Peyer's patch (tissue), 4 donors: Measurements from ENCODE around the gene PSAP. TPM values are rescaled to one million over a fixed set of nuclear protein-coding genes. Genes with fewer than 3 reads are reported as not detected.
"Not testable (repeated sequence)": the region's sequence is repeated elsewhere in the genome, so short reads cannot be mapped to it uniquely, and the experiment has no call there.

ENCODE experiments used
- DNase-seq, 3 donors: peaks; one replicate each; pipeline ENCODE4 v3.0.0-alpha.2; 2017 to 2019
- H3K27ac ChIP-seq, 4 donors: fragments of 200-600 bp; sonication (generic); one replicate each; pipeline ENCODE4 v1.5.1; 2016 to 2019
- H3K27me3 ChIP-seq, 2 donors: fragments of 200-600 bp; sonication (generic); one replicate each; pipeline ENCODE4 v1.5.1; 2019
- H3K36me3 ChIP-seq, 3 donors: fragments of 200-600 bp; sonication (generic); one replicate each; pipeline ENCODE4 v1.5.1; 2016 to 2019
- H3K4me1 ChIP-seq, 4 donors: fragments of 200-600 bp; sonication (generic); one replicate each; pipeline ENCODE4 v1.5.1; 2016 to 2019
- H3K4me3 ChIP-seq, 4 donors: fragments of 200-600 bp; sonication (generic); 1 replicate in 3 of 4; 2 replicates in 1 of 4; pipeline ENCODE4 v1.5.1; 2016 to 2019; ENCODE audit warnings: mild to moderate bottlenecking in 1 of 4
- H3K9me3 ChIP-seq, 4 donors: fragments of 200-600 bp; sonication (generic); one replicate each; pipeline ENCODE4 v1.5.1; 2016 to 2019; ENCODE audit warnings: mild to moderate bottlenecking in 1 of 4
- POLR2A ChIP-seq, 2 donors: fragments of 450-650 bp; IDR thresholded peaks; one replicate each; pipeline ENCODE4 v1.5.1; 2017; ENCODE audit warnings: antibody characterized with exemption in 2 of 2, mild to moderate bottlenecking in 2 of 2, moderate library complexity in 2 of 2
- total RNA-seq, 4 donors: library from RNA; depleted of rRNA; stranded (reverse); fragments of >200 nt; gene quantifications; one replicate each; pipeline ENCODE4 v1.1.0, GENCODE V29; 2016
- TF ChIP-seq, protein P1 (sequence below), 6 experiments: fragments of 450-650 bp in 4 of 6; fragments of 200-600 bp in 2 of 6; sonication (generic) in 1 of 6; IDR thresholded peaks; one replicate each; pipeline ENCODE4 v1.5.1; 2017 to 2019; ENCODE audit warnings: antibody characterized with exemption in 6 of 6, mild to moderate bottlenecking in 3 of 6, moderate library complexity in 1 of 6

Gene PSAP
- total RNA-seq, 4 donors from 2014 or later: 193 to 647 (median 491) TPM

DNA sequence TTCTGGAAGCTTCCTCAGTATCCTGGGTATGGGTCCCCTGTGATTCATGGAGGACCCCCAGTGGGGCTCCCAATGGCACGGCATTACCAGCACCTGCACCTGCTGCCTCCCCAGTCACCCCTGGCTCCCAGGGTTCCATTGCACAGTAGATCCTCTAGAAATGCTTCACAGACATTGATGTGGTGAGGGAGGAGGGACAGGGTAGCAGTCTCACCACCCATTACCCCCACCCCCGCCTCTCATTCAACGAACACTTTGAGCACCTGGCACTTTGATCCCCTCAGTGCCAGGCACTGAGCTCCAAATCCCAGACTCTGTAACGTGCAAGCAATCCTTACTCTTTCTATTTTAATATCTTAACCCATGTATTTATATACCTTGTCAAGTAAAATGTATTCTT, 26.8 kb upstream of the PSAP start:
- Histone ChIP-seq H3K36me3 (no peaks in the 10 kb centered on the region), H3K27ac (no peak overlapping the region), H3K27me3 (no peaks in the 10 kb centered on the region), H3K9me3 (no peaks in the 10 kb centered on the region), H3K4me3 (no peak overlapping the region), H3K4me1 (no peaks in the 10 kb centered on the region)
- DNase-seq: no peak
- TF ChIP-seq POLR2A (IDR thresholded peaks at IDR 0.05): no peak
- TF ChIP-seq, protein P1, sequence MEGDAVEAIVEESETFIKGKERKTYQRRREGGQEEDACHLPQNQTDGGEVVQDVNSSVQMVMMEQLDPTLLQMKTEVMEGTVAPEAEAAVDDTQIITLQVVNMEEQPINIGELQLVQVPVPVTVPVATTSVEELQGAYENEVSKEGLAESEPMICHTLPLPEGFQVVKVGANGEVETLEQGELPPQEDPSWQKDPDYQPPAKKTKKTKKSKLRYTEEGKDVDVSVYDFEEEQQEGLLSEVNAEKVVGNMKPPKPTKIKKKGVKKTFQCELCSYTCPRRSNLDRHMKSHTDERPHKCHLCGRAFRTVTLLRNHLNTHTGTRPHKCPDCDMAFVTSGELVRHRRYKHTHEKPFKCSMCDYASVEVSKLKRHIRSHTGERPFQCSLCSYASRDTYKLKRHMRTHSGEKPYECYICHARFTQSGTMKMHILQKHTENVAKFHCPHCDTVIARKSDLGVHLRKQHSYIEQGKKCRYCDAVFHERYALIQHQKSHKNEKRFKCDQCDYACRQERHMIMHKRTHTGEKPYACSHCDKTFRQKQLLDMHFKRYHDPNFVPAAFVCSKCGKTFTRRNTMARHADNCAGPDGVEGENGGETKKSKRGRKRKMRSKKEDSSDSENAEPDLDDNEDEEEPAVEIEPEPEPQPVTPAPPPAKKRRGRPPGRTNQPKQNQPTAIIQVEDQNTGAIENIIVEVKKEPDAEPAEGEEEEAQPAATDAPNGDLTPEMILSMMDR (IDR thresholded peaks at IDR 0.05): no peak

DNA sequence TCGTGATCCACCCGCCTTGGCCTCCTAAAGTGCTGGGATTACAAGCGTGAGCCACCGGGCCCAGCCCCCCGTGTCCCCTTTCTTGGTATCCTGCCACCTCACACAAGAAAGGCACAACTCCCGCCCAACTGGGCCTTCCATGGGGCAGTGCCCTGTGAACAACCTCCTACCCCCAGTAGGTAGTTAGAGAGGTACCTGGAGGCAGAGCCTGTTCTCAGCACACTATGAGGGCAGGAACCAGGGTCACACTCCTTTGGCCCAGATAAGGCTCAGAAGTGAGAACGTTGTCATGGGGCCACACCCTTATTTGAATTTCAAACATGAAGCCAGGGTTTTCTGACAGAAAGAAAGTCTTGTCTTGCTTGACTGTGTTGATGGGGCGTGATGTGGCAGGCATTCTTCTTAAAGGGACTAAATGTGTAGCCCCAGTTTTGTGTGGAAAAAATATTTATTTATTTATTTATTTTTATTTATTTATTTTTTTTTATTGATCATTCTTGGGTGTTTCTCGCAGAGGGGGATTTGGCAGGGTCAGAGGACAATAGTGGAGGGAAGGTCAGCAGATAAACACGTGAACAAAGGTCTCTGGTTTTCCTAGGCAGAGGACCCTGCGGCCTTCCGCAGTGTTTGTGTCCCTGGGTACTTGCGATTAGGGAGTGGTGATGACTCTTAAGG, 23.8 kb upstream of the PSAP start:
- H3K4me1 ChIP-seq, DNase-seq, H3K9me3 ChIP-seq, H3K4me3 ChIP-seq, H3K36me3 ChIP-seq, H3K27me3 ChIP-seq: not testable (repeated sequence)
- peak overlapping the region in 1 of 4 donors; percentile 57 for H3K27ac ChIP-seq

DNA sequence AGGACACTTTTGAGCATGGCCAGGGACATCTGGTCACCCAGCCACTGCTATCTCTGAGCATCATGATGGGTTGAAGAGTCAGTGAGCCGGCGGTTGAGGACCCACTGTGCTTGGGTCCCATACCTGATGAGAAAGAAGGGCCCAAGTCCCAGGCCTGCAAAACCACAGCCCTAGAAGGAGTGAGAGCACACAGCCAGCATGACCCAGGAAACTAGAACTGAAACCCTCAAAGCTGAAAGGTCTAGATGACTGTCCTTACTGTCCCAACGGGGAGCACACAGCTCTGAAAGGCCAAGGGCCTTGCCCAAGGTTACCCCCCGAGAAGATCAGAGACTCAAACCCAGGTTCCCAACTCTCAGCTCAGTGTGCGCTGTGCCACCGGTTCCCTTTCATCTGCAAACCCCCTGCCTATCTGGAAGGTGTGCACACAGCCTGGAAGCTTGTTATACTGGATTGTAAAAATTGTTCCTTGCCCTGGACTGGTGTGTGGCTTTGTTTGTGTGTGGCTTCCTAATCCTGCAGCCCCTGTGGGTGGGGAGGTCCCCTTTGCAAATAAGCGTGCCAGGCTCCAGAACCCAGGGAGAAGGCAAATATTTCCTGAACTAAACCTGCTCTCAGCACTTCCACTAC, 22.6 kb upstream of the PSAP start:
- no peaks in the 10 kb centered on the region for H3K4me1 ChIP-seq
- DNase-seq: no peak
- H3K27me3 ChIP-seq: no peaks in the 10 kb centered on the region
- H3K9me3 ChIP-seq: no peaks in the 10 kb centered on the region
- H3K4me3 ChIP-seq: no peak overlapping the region
- H3K27ac ChIP-seq: peak overlapping the region in 1 of 4 donors; percentile 57
- H3K36me3 ChIP-seq: no peaks in the 10 kb centered on the region
- no peak for TF ChIP-seq POLR2A (IDR thresholded peaks at IDR 0.05)
- TF ChIP-seq, protein P1 (IDR thresholded peaks at IDR 0.05): no peak

DNA sequence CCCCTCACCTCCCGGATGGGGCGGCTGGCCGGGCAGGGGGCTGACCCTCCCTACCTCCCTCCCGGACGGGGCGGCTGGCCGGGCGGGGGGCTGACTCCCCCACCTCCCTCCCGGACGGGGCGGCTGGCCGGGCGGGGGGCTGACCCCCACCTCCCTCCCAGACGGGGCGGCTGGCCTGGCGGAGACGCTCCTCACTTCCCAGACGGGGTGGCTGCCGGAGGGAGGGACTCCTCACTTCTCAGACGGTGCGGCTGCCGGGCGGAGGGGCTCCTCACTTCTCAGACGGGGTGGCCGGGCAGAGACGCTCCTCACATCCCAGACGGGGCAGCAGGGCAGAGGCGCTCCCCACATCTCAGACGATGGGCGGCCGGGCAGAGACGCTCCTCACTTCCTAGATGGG, 18.6 kb upstream of the PSAP start:
- not testable (repeated sequence) for H3K4me3 ChIP-seq, H3K36me3 ChIP-seq, DNase-seq, H3K4me1 ChIP-seq, H3K27ac ChIP-seq, H3K9me3 ChIP-seq, H3K27me3 ChIP-seq

DNA sequence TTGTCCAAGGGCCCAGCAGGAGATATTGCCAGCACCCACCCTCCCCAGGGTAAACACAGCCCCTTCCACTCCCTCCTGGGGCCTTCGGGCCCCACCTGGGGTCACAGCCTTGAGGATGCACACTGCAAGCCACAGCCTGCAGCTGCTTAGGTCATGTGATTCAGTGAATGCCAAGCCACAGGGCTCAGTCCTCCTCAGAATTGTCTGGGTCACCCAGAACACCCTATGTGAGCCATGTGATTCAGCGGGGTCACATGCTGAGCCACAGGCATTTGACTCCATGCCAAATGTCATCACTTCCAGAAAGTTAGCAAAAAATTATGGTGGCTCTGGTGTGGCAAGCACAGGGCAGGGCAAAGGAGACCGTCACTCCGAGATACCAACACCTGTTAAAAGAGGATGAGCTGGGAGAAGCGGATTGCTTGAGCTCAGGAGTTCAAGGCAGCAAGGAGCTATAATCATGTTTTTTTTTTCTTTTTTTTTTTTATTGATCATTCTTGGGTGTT, 17.2 kb upstream of the PSAP start:
- H3K27ac ChIP-seq: peak overlapping the region in 1 of 4 donors; percentile 10

DNA sequence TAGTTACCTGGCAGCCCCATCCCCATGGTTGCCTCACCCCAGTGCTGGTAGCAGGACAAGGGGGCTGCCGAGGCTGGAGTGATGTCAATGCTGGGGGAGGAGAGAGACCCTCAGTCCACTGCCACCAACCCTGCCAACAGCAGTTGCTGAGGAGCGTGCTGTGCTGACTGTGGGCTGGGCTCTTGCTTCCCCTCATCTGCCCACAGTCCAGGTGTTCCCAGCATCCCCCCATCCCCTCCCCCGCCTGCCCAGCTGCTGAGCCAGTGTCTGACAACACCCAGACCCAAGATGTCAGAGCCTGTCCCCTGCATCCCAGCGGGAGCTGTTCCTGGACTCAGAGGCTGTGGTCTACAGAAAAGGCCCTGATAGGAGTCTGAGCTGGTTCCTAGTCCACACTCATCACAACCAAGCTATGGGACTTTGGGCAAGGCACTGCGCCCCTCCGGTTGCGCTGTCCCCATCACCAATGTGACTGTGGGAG, 14.6 kb upstream of the PSAP start:
- no peak for TF ChIP-seq POLR2A (IDR thresholded peaks at IDR 0.05)
- TF ChIP-seq, protein P1 (IDR thresholded peaks at IDR 0.05): no peak
- H3K4me3 ChIP-seq: no peak overlapping the region
- no peak overlapping the region for H3K27ac ChIP-seq
- no peaks in the 10 kb centered on the region for H3K9me3 ChIP-seq
- H3K4me1 ChIP-seq: peaks cover 0 to 10% (median 1%) of the 10 kb centered on the region in 4 donors
- no peaks in the 10 kb centered on the region for H3K27me3 ChIP-seq
- no peaks in the 10 kb centered on the region for H3K36me3 ChIP-seq
- peak in 1 of 3 donors; percentile 37 for DNase-seq

More for the DNA sequence above, 17.2 kb upstream of the PSAP start:
- TF ChIP-seq, protein P1 (IDR thresholded peaks at IDR 0.05): no peak
- no peak for TF ChIP-seq POLR2A (IDR thresholded peaks at IDR 0.05)
- H3K36me3 ChIP-seq: no peaks in the 10 kb centered on the region
- no peaks in the 10 kb centered on the region for H3K4me1 ChIP-seq
- no peaks in the 10 kb centered on the region for H3K9me3 ChIP-seq
- no peak overlapping the region for H3K4me3 ChIP-seq
- DNase-seq: peak; percentile 50 to 69 (median 51)
- no peaks in the 10 kb centered on the region for H3K27me3 ChIP-seq
